Osteocyte (in vitro differentiated cells): ENCODE data around the gene OGA. TPM values are rescaled to one million over a fixed set of nuclear protein-coding genes. Genes with fewer than 3 reads are reported as not detected.

Experiments
- DNase-seq: peaks from one replicate; pipeline ENCODE4 v3.0.0; 2021; ENCODE audit warnings: mixed read lengths; ENCODE audit not compliant: unreplicated experiment; ENCODE audit errors: extremely low spot score
- H3K27ac Mint-ChIP-seq: one replicate; pipeline ENCODE4 v1.8.0; 2021; ENCODE audit warnings: mild to moderate bottlenecking, mixed read lengths; ENCODE audit not compliant: unreplicated experiment
- H3K27me3 Mint-ChIP-seq: one replicate; pipeline ENCODE4 v1.8.0; 2021; ENCODE audit warnings: mixed read lengths; ENCODE audit not compliant: unreplicated experiment
- H3K36me3 Mint-ChIP-seq: one replicate; pipeline ENCODE4 v1.8.0; 2021; ENCODE audit warnings: mixed read lengths; ENCODE audit not compliant: unreplicated experiment
- H3K4me1 Mint-ChIP-seq: one replicate; pipeline ENCODE4 v1.8.0; 2021; ENCODE audit warnings: mixed read lengths; ENCODE audit not compliant: unreplicated experiment
- H3K4me3 Mint-ChIP-seq: one replicate; pipeline ENCODE4 v1.8.0; 2021; ENCODE audit warnings: mild to moderate bottlenecking, moderate library complexity, mixed read lengths; ENCODE audit not compliant: unreplicated experiment
- H3K9me3 Mint-ChIP-seq: one replicate; pipeline ENCODE4 v1.8.0; 2021; ENCODE audit warnings: mixed read lengths; ENCODE audit not compliant: unreplicated experiment
- total RNA-seq: library from RNA; stranded (reverse); gene quantifications from 2 replicates; pipeline ENCODE4 v1.2.1, GENCODE V29; 2021
- TF ChIP-seq, protein P1 (sequence below): fragments of 200-600 bp; sonication (generic); IDR thresholded peaks from 2 replicates; pipeline ENCODE4 v1.5.0; 2021; ENCODE audit warnings: antibody characterized with exemption, mild to moderate bottlenecking, moderate library complexity

The OGA gene
- total RNA-seq, 1 donor from 2014 or later: 113 TPM

DNA sequence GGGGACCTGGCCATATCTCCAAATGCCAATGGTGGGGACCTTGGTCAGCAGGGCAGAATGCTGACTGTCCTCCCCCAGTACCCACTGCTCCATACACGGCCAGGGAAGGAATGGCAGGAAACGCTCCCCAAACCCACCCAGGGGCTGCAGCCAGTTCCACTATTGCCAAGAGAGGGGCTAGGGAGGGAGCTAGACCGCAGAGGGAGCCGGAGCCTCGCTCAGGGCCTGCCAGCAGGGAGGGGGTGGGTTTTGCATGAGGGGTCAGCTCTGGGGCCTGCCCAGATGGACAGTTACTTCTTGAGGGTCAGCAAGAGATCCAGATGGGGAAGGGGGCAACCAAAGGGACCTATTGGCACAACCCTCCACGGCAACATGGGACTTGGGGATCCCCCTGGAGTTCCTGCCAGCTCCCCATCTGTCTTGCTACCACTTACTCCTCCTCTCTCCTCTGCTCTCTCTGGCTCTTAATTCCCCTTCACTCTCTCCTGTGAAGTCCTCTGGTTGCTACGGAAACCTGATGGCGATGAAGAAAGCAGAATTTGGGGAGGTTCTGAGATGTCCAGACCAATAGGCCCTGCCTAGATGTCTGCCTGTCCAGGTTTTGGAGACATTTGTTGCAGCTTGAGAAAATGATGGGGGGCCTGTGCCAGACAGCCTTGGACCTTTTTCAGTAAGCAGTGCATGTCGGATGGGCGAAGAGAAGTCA lies 55.0 kb downstream of the OGA start:
- TF ChIP-seq, protein P1, sequence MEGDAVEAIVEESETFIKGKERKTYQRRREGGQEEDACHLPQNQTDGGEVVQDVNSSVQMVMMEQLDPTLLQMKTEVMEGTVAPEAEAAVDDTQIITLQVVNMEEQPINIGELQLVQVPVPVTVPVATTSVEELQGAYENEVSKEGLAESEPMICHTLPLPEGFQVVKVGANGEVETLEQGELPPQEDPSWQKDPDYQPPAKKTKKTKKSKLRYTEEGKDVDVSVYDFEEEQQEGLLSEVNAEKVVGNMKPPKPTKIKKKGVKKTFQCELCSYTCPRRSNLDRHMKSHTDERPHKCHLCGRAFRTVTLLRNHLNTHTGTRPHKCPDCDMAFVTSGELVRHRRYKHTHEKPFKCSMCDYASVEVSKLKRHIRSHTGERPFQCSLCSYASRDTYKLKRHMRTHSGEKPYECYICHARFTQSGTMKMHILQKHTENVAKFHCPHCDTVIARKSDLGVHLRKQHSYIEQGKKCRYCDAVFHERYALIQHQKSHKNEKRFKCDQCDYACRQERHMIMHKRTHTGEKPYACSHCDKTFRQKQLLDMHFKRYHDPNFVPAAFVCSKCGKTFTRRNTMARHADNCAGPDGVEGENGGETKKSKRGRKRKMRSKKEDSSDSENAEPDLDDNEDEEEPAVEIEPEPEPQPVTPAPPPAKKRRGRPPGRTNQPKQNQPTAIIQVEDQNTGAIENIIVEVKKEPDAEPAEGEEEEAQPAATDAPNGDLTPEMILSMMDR: no peak
- H3K36me3 Mint-ChIP-seq: no peaks in the 10 kb centered on the region
- no peaks in the 10 kb centered on the region for H3K4me1 Mint-ChIP-seq
- H3K4me3 Mint-ChIP-seq: no peak overlapping the region
- H3K27ac Mint-ChIP-seq: no peak overlapping the region
- no peak for DNase-seq
- H3K9me3 Mint-ChIP-seq: no peaks in the 10 kb centered on the region
- peaks cover 48% of the 10 kb centered on the region for H3K27me3 Mint-ChIP-seq

DNA sequence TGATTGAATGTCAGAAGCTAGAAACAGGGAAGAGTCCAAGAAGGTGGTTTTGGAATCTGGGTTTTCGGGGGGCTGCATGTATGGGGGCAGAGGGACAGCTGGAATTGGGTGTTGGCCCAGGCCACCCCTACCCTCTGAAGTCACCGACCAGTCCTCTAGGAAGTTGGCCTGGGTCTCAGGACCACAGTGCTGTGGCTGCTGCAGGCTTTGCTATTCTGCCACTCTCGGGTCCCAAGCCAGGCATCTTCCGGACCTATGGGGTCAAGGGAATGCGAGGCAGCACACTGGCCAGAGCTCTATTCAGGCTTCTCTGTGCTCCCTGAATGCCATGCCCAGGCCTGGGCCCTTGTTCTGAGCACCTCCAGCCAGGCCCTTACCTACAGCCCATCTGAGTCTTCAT lies 55.5 kb downstream of the OGA start:
- no peak overlapping the region for H3K4me3 Mint-ChIP-seq
- no peaks in the 10 kb centered on the region for H3K9me3 Mint-ChIP-seq
- TF ChIP-seq, protein P1: no peak
- peaks cover 47% of the 10 kb centered on the region for H3K27me3 Mint-ChIP-seq
- H3K4me1 Mint-ChIP-seq: no peaks in the 10 kb centered on the region
- DNase-seq: no peak
- H3K36me3 Mint-ChIP-seq: no peaks in the 10 kb centered on the region
- H3K27ac Mint-ChIP-seq: no peak overlapping the region

DNA sequence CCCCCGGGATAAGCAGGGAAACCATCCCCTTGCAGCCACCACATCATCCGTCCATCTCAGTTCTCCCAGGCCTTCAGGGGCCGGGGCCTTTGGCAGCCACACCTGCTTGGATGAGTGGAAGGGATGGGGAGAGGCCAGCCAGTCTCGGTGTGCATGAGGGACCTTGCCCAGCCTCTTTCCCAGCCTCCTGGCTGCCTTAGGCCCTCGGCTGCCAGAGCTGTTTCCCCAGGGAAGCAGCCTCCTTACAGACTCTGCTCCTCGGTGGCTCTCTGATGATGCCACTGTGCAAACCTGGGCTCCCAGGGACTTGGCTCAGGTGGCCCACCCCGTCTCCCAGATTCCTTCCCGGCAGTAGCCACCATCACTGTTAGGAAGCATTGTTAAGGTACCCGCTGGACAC lies 57.0 kb downstream of the OGA start:
- Mint-ChIP-seq H3K9me3 (no peaks in the 10 kb centered on the region), H3K27me3 (peaks cover 45% of the 10 kb centered on the region), H3K36me3 (no peaks in the 10 kb centered on the region), H3K4me3 (no peak overlapping the region), H3K27ac (no peak overlapping the region), H3K4me1 (no peaks in the 10 kb centered on the region)
- no peak for DNase-seq
- TF ChIP-seq, protein P1: no peak

DNA sequence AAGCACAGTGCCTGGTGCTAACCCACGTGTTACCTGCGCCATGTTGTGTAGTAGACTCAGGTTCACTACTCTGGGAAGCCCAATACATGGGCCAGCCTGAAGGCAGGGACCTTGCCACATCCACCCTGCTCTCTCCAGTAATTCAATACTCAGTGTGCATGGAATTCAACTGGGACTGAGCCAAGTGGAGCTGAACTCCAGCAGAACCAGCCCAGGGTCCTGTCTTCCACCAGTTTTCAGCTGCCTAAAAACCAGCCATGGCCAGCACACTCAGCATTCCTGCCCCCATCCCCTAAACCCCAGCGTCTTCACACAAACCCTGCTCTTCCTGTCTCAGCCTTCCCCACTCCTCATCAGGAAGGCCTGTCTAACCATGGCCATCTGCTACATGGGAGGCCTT lies 57.7 kb downstream of the OGA start:
- Mint-ChIP-seq H3K27me3 (peaks cover 43% of the 10 kb centered on the region), H3K9me3 (no peaks in the 10 kb centered on the region), H3K27ac (no peak overlapping the region), H3K4me3 (no peak overlapping the region), H3K4me1 (no peaks in the 10 kb centered on the region), H3K36me3 (no peaks in the 10 kb centered on the region)
- TF ChIP-seq, protein P1: no peak
- DNase-seq: no peak

DNA sequence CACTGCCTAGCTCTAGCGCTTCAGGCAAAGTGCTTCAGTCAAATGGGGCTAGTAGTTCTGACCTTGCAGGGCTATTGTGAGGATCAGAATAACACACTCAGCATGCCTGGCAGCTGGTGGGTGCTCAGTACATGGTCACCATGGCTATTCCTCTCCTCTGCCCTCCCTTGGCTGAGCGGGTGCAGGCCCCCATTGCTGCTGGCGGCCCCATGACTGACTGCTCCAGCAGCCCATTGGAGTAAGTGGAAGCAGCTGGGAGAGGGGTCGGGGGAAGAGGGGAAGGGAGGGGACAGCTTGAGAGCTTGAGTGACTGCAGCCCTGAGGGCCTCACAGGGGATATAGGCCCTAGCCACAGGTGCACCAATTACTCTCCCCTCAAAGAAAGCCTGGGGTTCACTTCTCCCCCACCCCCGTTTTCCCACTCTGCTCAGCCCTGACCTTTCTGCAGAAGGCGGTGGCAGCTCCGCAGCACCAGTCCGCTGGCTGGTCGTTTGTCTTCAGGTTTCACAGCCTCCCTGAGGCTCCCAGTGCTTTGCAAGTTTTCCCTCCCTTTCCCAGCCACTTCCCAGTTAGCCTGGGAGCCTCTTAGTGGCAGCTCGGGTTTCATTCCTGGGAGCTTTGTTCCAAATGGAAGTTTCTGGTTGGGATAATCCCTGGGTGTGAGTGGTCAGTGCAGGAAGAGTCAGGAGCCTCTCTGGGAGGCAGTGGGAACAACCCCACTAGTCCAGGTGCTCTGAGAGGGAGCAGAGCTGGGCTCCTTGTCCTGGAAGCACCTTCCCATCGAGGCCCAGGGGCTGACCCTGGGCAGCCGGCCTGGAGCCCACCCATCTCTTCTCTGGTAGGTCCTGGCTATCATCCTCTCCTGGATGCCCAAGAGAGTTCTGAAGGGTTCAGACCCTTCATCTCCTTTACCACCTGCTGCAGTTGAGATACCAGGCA lies 58.7 kb downstream of the OGA start:
- DNase-seq: no peak
- TF ChIP-seq, protein P1: no peak
- Mint-ChIP-seq H3K4me1 (no peaks in the 10 kb centered on the region), H3K4me3 (no peak overlapping the region), H3K27me3 (peaks cover 42% of the 10 kb centered on the region), H3K36me3 (no peaks in the 10 kb centered on the region), H3K27ac (no peak overlapping the region), H3K9me3 (no peaks in the 10 kb centered on the region)
